HepG2 (cell line): ENCODE data around the gene THAP2. TPM values are rescaled to one million over a fixed set of nuclear protein-coding genes. Genes with fewer than 3 reads are reported as not detected.
A peak's percentile ranks its signal among the peaks of the same experiment; 100 is the strongest.

ENCODE experiments used
- ATF4 ChIP-seq, 2 experiments: fragments of 450-650 bp in 1 of 2; sonication (generic) in 1 of 2; formaldehyde crosslinking; IDR thresholded peaks; 2 replicates each; pipeline versions ENCODE4 v1.5.0 to v1.8.0; 2020 to 2022; ENCODE audit warnings: mild to moderate bottlenecking in 1 of 2, missing genetic modification reagents in 1 of 2
- ATRX ChIP-seq: sonication (generic); formaldehyde crosslinking; IDR thresholded peaks from 2 replicates; pipeline ENCODE4 v1.4.0; 2020; ENCODE audit warnings: missing genetic modification reagents, borderline replicate concordance
- CBX5 ChIP-seq: sonication (generic); formaldehyde crosslinking; IDR thresholded peaks from 2 replicates; pipeline ENCODE4 v1.4.0; 2020; ENCODE audit warnings: missing genetic modification reagents, borderline replicate concordance
- DBP ChIP-seq: sonication (generic); formaldehyde crosslinking; IDR thresholded peaks from 2 replicates; pipeline ENCODE4 v1.4.0; 2020; ENCODE audit warnings: missing genetic modification reagents; ENCODE audit errors: not compliant biosample characterization
- ELK4 ChIP-seq: sonication (generic); formaldehyde crosslinking; IDR thresholded peaks from 2 replicates; pipeline ENCODE4 v1.9.0; 2021; ENCODE audit warnings: missing genetic modification reagents, borderline replicate concordance
- GATAD1 ChIP-seq: IDR thresholded peaks from 2 replicates; pipeline ENCODE4 v1.6.1; 2016; ENCODE audit warnings: missing genetic modification reagents, missing compliant biosample characterization
- GATAD2A ChIP-seq: IDR thresholded peaks from 2 replicates; pipeline ENCODE4 v1.6.1; 2016
- GPBP1L1 ChIP-seq: sonication (generic); formaldehyde crosslinking; IDR thresholded peaks from 2 replicates; pipeline ENCODE4 v1.5.0; 2020; ENCODE audit warnings: mild to moderate bottlenecking, missing genetic modification reagents
- HBP1 ChIP-seq: IDR thresholded peaks from 2 replicates; pipeline ENCODE4 v1.6.1; 2016; ENCODE audit warnings: low read depth, control low read depth
- HNRNPK ChIP-seq: fragments of 200-400 bp; formaldehyde crosslinking; IDR thresholded peaks from 2 replicates; pipeline ENCODE4 v1.6.1; 2018; ENCODE audit warnings: low read length, low read depth, moderate library complexity, mild to moderate bottlenecking; ENCODE audit not compliant: poor library complexity, severe bottlenecking
- MEIS2 ChIP-seq: sonication (generic); formaldehyde crosslinking; IDR thresholded peaks from 2 replicates; pipeline ENCODE4 v1.9.0; 2021; ENCODE audit warnings: mild to moderate bottlenecking, missing genetic modification reagents
- MIXL1 ChIP-seq: IDR thresholded peaks from 2 replicates; pipeline ENCODE4 v1.6.1; 2016
- RBM22 ChIP-seq: fragments of 200-400 bp; formaldehyde crosslinking; optimal IDR thresholded peaks from 2 replicates; pipeline ENCODE3; 2017; ENCODE audit warnings: mild to moderate bottlenecking, low read length, moderate library complexity
- SIN3A ChIP-seq: IDR thresholded peaks from 2 replicates; pipeline ENCODE4 v1.6.1; 2011; ENCODE audit warnings: low read depth, mild to moderate bottlenecking, control low read depth, low read length, borderline replicate concordance
- ZFAT ChIP-seq: sonication (generic); formaldehyde crosslinking; conservative IDR thresholded peaks from 2 replicates; pipeline ENCODE4 v1.8.1; 2023; ENCODE audit warnings: missing genetic modification reagents, inconsistent platforms
- ZNF251 ChIP-seq: sonication (generic); formaldehyde crosslinking; IDR thresholded peaks from 2 replicates; pipeline ENCODE4 v1.9.0; 2021; ENCODE audit warnings: mild to moderate bottlenecking, missing genetic modification reagents
- ZNF280B ChIP-seq: sonication (generic); formaldehyde crosslinking; IDR thresholded peaks from 2 replicates; pipeline ENCODE4 v1.5.0; 2020; ENCODE audit warnings: missing genetic modification reagents, mild to moderate bottlenecking, borderline replicate concordance
- ZNF446 ChIP-seq: sonication (generic); formaldehyde crosslinking; IDR thresholded peaks from 2 replicates; pipeline ENCODE4 v1.5.0; 2020; ENCODE audit warnings: mild to moderate bottlenecking, missing genetic modification reagents
- ZNF549 ChIP-seq: sonication (generic); formaldehyde crosslinking; IDR thresholded peaks from 2 replicates; pipeline ENCODE4 v1.5.0; 2020; ENCODE audit warnings: missing genetic modification reagents
- ZNF724P ChIP-seq: sonication (generic); formaldehyde crosslinking; IDR thresholded peaks from 2 replicates; pipeline ENCODE4 v1.8.0; 2022; ENCODE audit warnings: missing genetic modification reagents, borderline replicate concordance
- ZNF788 ChIP-seq: sonication (generic); formaldehyde crosslinking; IDR thresholded peaks from 2 replicates; pipeline ENCODE4 v1.5.0; 2020; ENCODE audit warnings: mild to moderate bottlenecking, missing genetic modification reagents, borderline replicate concordance
- polyA plus RNA-seq, 8 experiments: library from polyadenylated mRNA; depleted of rRNA in 3 of 8; stranded (reverse) in 7 of 8; unstranded in 1 of 8; fragments of >200 nt; fragmentation: Illumina TruSeq in 4 of 8; extraction: Trizol in 4 of 8; gene quantifications; 2 replicates each; pipeline versions ENCODE4 v1.2.1 to v1.2.3, GENCODE V29; 2011 to 2016; ENCODE audit warnings: low read depth in 4 of 8, missing spikeins in 1 of 8, mixed read lengths in 1 of 8; ENCODE audit not compliant: insufficient read depth in 1 of 8
- total RNA-seq, 5 experiments: library from RNA; depleted of rRNA; stranded (reverse); fragments of >200 nt; fragmentation: Illumina TruSeq; extraction: Trizol; gene quantifications; 2 replicates each; pipeline ENCODE4 v1.2.3, GENCODE V29; 2016; ENCODE audit warnings: low read depth in 1 of 5

THAP2 gene
- total and polyA plus RNA-seq, 2 of the 13 experiments (the other 11 are each of a cell fraction or from before 2014, with no cell fraction given), result 5.2 to 6.2 TPM

GRCh38 chr12:71662849-71663560 lies 1.1 kb upstream of the THAP2 start (continued):
- TF ChIP-seq GPBP1L1 (CRISPR knock-in tag), result no peak
- TF ChIP-seq HBP1 (CRISPR knock-in tag), result peak; percentile 52; the same call in 1 of the 2 replicates
- no peak for TF ChIP-seq ATF4 (CRISPR knock-in tag; IDR thresholded peaks at IDR 0.05)
- TF ChIP-seq ZNF549, result no peak
- peak; percentile 45; the same call in 1 of the 2 replicates for TF ChIP-seq ZNF280B (CRISPR knock-in tag)
- no peak for TF ChIP-seq ZNF446
- TF ChIP-seq ZFAT, result no peak
- TF ChIP-seq RBM22, result no peak
- TF ChIP-seq ELK4 (CRISPR knock-in tag), result no peak
- TF ChIP-seq GATAD1, result peak; percentile 42; the same call in 1 of the 2 replicates
- TF ChIP-seq HNRNPK, result no peak
- TF ChIP-seq MEIS2, result peak; percentile 42; the same call in 1 of the 2 replicates
- peak; percentile 39; the same call in 1 of the 2 replicates for TF ChIP-seq SIN3A
- no peak for TF ChIP-seq DBP
- TF ChIP-seq ZNF724P, result no peak; the same call in 1 of the 2 replicates
- no peak; the same call in 1 of the 2 replicates for TF ChIP-seq ZNF788 (CRISPR knock-in tag)
- TF ChIP-seq CBX5 (CRISPR knock-in tag), result no peak
- TF ChIP-seq ATRX, result no peak
- no peak for TF ChIP-seq GATAD2A (CRISPR knock-in tag)
- TF ChIP-seq MIXL1, result no peak
- no peak for TF ChIP-seq ZNF251 (CRISPR knock-in tag)
